ENCODE measurements around the gene SORCS2.

SORCS2 gene

GRCh38 chr4:7780751-7781348 lies 588.5 kb downstream of the SORCS2 start:
- no peak for DNase-seq (ENCODE audit: low read depth)

GRCh38 chr4:7781366-7781765 lies 589.0 kb downstream of the SORCS2 start:
- no peak for DNase-seq (ENCODE audit: low read depth)

GRCh38 chr4:7781993-7782392 lies 589.7 kb downstream of the SORCS2 start:
- no peak for DNase-seq (ENCODE audit: low read depth)

GRCh38 chr4:7782783-7783182 lies 590.4 kb downstream of the SORCS2 start:
- DNase-seq (ENCODE audit: low read depth) = no peak

- DNase-seq (ENCODE audit: low read depth) = no peak
These were observed 591.2 kb downstream of the SORCS2 start for GRCh38 chr4:7783541-7783940.

- no peak for DNase-seq (ENCODE audit: low read depth)
These were observed 592.0 kb downstream of the SORCS2 start for GRCh38 chr4:7784131-7784870.

GRCh38 chr4:7785017-7785416 lies 592.7 kb downstream of the SORCS2 start:
- peak; percentile 21 for DNase-seq (ENCODE audit: low read depth)

- no peak for DNase-seq (ENCODE audit: low read depth)
These were observed 593.7 kb downstream of the SORCS2 start for GRCh38 chr4:7786040-7786439.

GRCh38 chr4:7786517-7786916 lies 594.2 kb downstream of the SORCS2 start:
- DNase-seq (ENCODE audit: low read depth) = no peak

GRCh38 chr4:7787067-7787466 lies 594.7 kb downstream of the SORCS2 start:
- DNase-seq (ENCODE audit: low read depth) = no peak

GRCh38 chr4:7787681-7788141 lies 595.4 kb downstream of the SORCS2 start:
- no peak for DNase-seq (ENCODE audit: low read depth)

- no peak for DNase-seq (ENCODE audit: low read depth)
These were observed 595.9 kb downstream of the SORCS2 start for GRCh38 chr4:7788193-7788592.

- no peak for DNase-seq (ENCODE audit: low read depth)
These were observed 596.5 kb downstream of the SORCS2 start for GRCh38 chr4:7788694-7789425.

- DNase-seq (ENCODE audit: low read depth) = no peak
These were observed 597.7 kb downstream of the SORCS2 start for GRCh38 chr4:7790023-7790422.

- no peak for DNase-seq (ENCODE audit: low read depth)
These were observed 598.7 kb downstream of the SORCS2 start for GRCh38 chr4:7790999-7791398.
